Amygdala (tissue), 56 donors: ENCODE data around the gene ADRA2B.
"Not testable (repeated sequence)": the region's sequence is repeated elsewhere in the genome, so short reads cannot be mapped to it uniquely, and the experiment has no call there.

Source experiments
- DNase-seq, 56 donors: peaks; one replicate each; lab custom pipeline; 2025; lab: John Stamatoyannopoulos, UW

The ADRA2B gene

GRCh38 chr2:96116424-96116878 is at the start of gene ADRA2B:
Gene ADRA2B (minus strand): TSS chr2:96116571. CDS start chr2:96116149, 422 bp downstream.
- DNase-seq, result peak in 1 of 56 donors; percentile 11

- peak in 38 of 56 donors; percentile 19 to 81 (median 64) for DNase-seq
Observed at GRCh38 chr2:96164459-96165184, 48.3 kb upstream of the ADRA2B start.

GRCh38 chr2:96163768-96164429 is 47.5 kb upstream of the ADRA2B start:
- no peak for DNase-seq

GRCh38 chr2:96163415-96163767 is 47.0 kb upstream of the ADRA2B start:
- no peak for DNase-seq

- DNase-seq, result no peak
Observed at GRCh38 chr2:96161898-96162297, 45.5 kb upstream of the ADRA2B start.

- not testable (repeated sequence) for DNase-seq
Observed at GRCh38 chr2:96160366-96160765, 44.0 kb upstream of the ADRA2B start.

- DNase-seq, result no peak
Observed at GRCh38 chr2:96159084-96159830, 42.9 kb upstream of the ADRA2B start.

- no peak for DNase-seq
Observed at GRCh38 chr2:96158554-96158940, 42.2 kb upstream of the ADRA2B start.

- DNase-seq, result no peak
Observed at GRCh38 chr2:96157649-96158553, 41.5 kb upstream of the ADRA2B start.

- DNase-seq, result no peak
Observed at GRCh38 chr2:96156926-96157648, 40.7 kb upstream of the ADRA2B start.

- no peak for DNase-seq
Observed at GRCh38 chr2:96156011-96156820, 39.8 kb upstream of the ADRA2B start.

- no peak for DNase-seq
Observed at GRCh38 chr2:96154506-96155380, 38.4 kb upstream of the ADRA2B start.

GRCh38 chr2:96153991-96154431 is 37.6 kb upstream of the ADRA2B start:
- DNase-seq, result no peak

- no peak for DNase-seq
Observed at GRCh38 chr2:96153291-96153713, 36.9 kb upstream of the ADRA2B start.

GRCh38 chr2:96152304-96153161 is 36.2 kb upstream of the ADRA2B start:
- no peak for DNase-seq

GRCh38 chr2:96151595-96152303 is 35.4 kb upstream of the ADRA2B start:
- no peak for DNase-seq
